Esophagus muscularis mucosa (tissue), 3 donors: ENCODE measurements around the gene ANKS1A.

Experiments used
- CTCF ChIP-seq, 3 experiments: fragments of 200-600 bp in 2 of 3; fragments of 450-650 bp in 1 of 3; sonication (generic) in 2 of 3; IDR thresholded peaks; one replicate each; pipeline ENCODE4 v1.5.1; 2017 to 2019; ENCODE audit warnings: antibody characterized with exemption in 3 of 3, mild to moderate bottlenecking in 2 of 3, moderate library complexity in 1 of 3
- EP300 ChIP-seq: sonication (generic); formaldehyde crosslinking; IDR thresholded peaks from one replicate; pipeline ENCODE4 v1.6.1; 2017; ENCODE audit warnings: antibody characterized with exemption

GRCh38 chr6:34945317-34945716 lies 56.3 kb downstream of the ANKS1A start:
- TF ChIP-seq CTCF (IDR thresholded peaks at IDR 0.05), result no peak
- TF ChIP-seq EP300, result no peak
